Progenitor cell of endocrine pancreas (in vitro differentiated cells): ENCODE data around the gene AOPEP. TPM values are rescaled to one million over a fixed set of nuclear protein-coding genes. Genes with fewer than 3 reads are reported as not detected.

Source experiments
- DNase-seq: peaks from one replicate; pipeline ENCODE4 v3.0.0; 2021; ENCODE audit warnings: low spot score; ENCODE audit not compliant: unreplicated experiment
- H3K27ac Mint-ChIP-seq: 2 replicates; pipeline ENCODE4 v1.8.0; 2021; ENCODE audit warnings: mild to moderate bottlenecking, moderate library complexity, mixed read lengths
- H3K27me3 Mint-ChIP-seq: 2 replicates; pipeline ENCODE4 v1.8.0; 2021; ENCODE audit warnings: mixed read lengths
- H3K36me3 Mint-ChIP-seq: 2 replicates; pipeline ENCODE4 v1.8.0; 2022; ENCODE audit warnings: mixed read lengths; ENCODE audit not compliant: insufficient read depth
- H3K4me1 Mint-ChIP-seq: 2 replicates; pipeline ENCODE4 v1.8.0; 2021; ENCODE audit warnings: low read depth, mixed read lengths
- H3K4me3 Mint-ChIP-seq: 2 replicates; pipeline ENCODE4 v1.8.0; 2021; ENCODE audit warnings: low read depth, mild to moderate bottlenecking, moderate library complexity, mixed read lengths
- H3K9me3 Mint-ChIP-seq: 2 replicates; pipeline ENCODE4 v1.8.0; 2021; ENCODE audit warnings: low read depth, mixed read lengths
- total RNA-seq: library from RNA; stranded (reverse); gene quantifications from 2 replicates; pipeline ENCODE4 v1.2.1, GENCODE V29; 2021
- TF ChIP-seq, protein P1 (sequence below): fragments of 200-600 bp; sonication (generic); IDR thresholded peaks from one replicate; pipeline ENCODE4 v1.5.0; 2021; ENCODE audit warnings: antibody characterized with exemption, mild to moderate bottlenecking; ENCODE audit not compliant: unreplicated experiment

Gene AOPEP
- total RNA-seq, 1 donor from 2014 or later = 58.2 TPM

GRCh38 chr9:94760010-94760409 is 33.5 kb downstream of the AOPEP start:
- peaks cover 2% of the 10 kb centered on the region for H3K4me1 Mint-ChIP-seq
- H3K27me3 Mint-ChIP-seq = no peaks in the 10 kb centered on the region
- H3K27ac Mint-ChIP-seq = no peak overlapping the region
- no peak for DNase-seq
- H3K4me3 Mint-ChIP-seq = no peak overlapping the region
- H3K36me3 Mint-ChIP-seq = peaks cover 7% of the 10 kb centered on the region
- TF ChIP-seq, protein P1, sequence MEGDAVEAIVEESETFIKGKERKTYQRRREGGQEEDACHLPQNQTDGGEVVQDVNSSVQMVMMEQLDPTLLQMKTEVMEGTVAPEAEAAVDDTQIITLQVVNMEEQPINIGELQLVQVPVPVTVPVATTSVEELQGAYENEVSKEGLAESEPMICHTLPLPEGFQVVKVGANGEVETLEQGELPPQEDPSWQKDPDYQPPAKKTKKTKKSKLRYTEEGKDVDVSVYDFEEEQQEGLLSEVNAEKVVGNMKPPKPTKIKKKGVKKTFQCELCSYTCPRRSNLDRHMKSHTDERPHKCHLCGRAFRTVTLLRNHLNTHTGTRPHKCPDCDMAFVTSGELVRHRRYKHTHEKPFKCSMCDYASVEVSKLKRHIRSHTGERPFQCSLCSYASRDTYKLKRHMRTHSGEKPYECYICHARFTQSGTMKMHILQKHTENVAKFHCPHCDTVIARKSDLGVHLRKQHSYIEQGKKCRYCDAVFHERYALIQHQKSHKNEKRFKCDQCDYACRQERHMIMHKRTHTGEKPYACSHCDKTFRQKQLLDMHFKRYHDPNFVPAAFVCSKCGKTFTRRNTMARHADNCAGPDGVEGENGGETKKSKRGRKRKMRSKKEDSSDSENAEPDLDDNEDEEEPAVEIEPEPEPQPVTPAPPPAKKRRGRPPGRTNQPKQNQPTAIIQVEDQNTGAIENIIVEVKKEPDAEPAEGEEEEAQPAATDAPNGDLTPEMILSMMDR = no peak
- H3K9me3 Mint-ChIP-seq = no peaks in the 10 kb centered on the region

DNA sequence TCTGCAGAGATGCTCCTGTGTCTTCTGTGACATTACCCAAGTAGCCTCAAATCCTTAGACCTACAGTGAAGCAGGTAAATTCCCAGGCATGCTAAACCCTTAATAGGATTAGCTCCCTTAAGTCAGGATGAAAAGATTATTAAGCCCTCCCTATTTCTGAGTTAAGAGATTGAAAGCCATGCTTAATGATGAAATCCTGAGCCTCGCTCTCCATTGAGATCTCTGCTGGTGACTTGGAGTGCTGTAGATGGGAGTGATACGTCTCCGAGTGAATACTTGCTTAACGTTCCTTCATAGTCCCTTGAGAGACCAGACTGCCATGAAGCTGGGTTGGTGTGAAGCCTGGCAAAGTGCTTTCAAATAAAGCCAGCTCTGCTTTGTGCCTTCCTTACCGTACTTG is 34.2 kb downstream of the AOPEP start:
- peaks cover 2% of the 10 kb centered on the region for H3K4me1 Mint-ChIP-seq
- no peak overlapping the region for H3K4me3 Mint-ChIP-seq
- peaks cover 5% of the 10 kb centered on the region for H3K36me3 Mint-ChIP-seq
- DNase-seq = no peak
- H3K9me3 Mint-ChIP-seq = no peaks in the 10 kb centered on the region
- H3K27me3 Mint-ChIP-seq = no peaks in the 10 kb centered on the region
- no peak overlapping the region for H3K27ac Mint-ChIP-seq
- TF ChIP-seq, protein P1 = no peak

DNA sequence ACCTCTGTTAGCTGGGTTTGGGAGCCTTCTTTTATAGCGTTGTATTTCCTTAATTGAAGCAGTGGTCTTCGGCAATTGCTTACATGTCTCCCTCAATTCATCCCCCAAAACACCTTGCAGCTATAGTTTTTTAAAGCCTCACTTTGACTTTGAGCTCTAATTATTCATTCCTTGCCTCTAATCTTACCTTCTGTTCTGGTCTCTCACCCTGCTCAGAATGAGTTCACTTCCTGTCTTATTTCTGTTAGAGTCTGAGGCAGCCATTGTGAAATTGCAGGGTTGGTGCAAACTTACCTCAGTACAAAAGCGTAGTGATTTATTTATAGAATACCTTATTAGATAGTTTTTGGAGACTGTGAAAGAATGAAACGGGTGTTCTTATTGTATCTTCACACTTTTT is 35.0 kb downstream of the AOPEP start:
- H3K27ac Mint-ChIP-seq = no peak overlapping the region
- no peak overlapping the region for H3K4me3 Mint-ChIP-seq
- peaks cover 2% of the 10 kb centered on the region for H3K4me1 Mint-ChIP-seq
- TF ChIP-seq, protein P1 = no peak
- H3K9me3 Mint-ChIP-seq = no peaks in the 10 kb centered on the region
- DNase-seq = no peak
- H3K27me3 Mint-ChIP-seq = no peaks in the 10 kb centered on the region
- peaks cover 5% of the 10 kb centered on the region for H3K36me3 Mint-ChIP-seq

- H3K27me3 Mint-ChIP-seq = no peaks in the 10 kb centered on the region
- H3K4me1 Mint-ChIP-seq = no peaks in the 10 kb centered on the region
- TF ChIP-seq, protein P1 = no peak
- no peaks in the 10 kb centered on the region for H3K9me3 Mint-ChIP-seq
- H3K4me3 Mint-ChIP-seq = no peak overlapping the region
- H3K27ac Mint-ChIP-seq = no peak overlapping the region
- no peak for DNase-seq
- H3K36me3 Mint-ChIP-seq = peaks cover 2% of the 10 kb centered on the region
Observed at GRCh38 chr9:94767331-94768072, 41.0 kb downstream of the AOPEP start.

DNA sequence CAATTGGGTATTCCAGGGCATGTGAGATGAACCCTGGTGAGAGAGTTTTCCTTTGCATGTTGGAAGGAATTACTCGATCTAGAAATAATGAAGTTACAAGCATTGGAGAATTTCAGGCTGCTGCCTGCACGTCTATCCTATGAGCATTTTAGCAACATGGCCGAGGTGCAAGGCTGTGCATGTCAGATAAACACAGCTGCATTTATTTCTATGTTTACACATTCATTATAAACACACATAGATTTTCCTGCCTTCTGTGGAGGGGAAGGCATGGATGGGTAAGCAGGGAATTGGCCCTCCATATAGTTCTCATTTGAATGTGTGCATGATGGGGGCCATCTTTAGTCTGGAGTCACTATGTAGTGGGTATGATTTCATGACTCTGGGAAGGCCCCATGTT is 42.3 kb downstream of the AOPEP start:
- H3K4me1 Mint-ChIP-seq = no peaks in the 10 kb centered on the region
- H3K4me3 Mint-ChIP-seq = no peak overlapping the region
- DNase-seq = no peak
- H3K9me3 Mint-ChIP-seq = no peaks in the 10 kb centered on the region
- H3K27me3 Mint-ChIP-seq = no peaks in the 10 kb centered on the region
- H3K36me3 Mint-ChIP-seq = peaks cover 8% of the 10 kb centered on the region
- H3K27ac Mint-ChIP-seq = no peak overlapping the region
- TF ChIP-seq, protein P1 = no peak
